GM20431 (cell line): Measurements from ENCODE around the gene FKBP14.

Experiments
- in situ Hi-C: fragments of 300-500 bp; cut with MseI, MboI; formaldehyde crosslinking; loops from one replicate; pipeline ENCODE4 v1.15.0; 2020; ENCODE audit warnings: low sequenced_read_pairs; ENCODE audit not compliant: unreplicated experiment

Gene FKBP14

DNA sequence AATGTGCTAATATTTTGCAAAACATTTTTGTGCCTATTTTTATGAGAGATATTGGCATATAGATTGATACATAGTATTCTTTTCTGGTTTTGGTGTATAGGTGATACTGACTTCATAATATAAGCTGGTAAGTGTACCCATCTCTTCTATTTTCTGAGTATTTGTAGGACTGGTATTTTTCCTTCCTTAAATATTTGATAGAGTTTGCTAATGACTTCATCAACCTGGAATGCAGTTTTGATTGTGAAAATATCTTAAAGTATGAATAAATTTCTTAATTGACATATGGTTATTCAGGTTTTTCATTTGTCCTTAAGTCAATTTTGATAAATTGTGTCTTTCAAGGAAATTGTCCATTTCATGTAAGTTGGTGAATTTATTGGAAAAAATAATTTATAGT is 30.9 kb downstream of the FKBP14 start:
- in situ Hi-C loops: no loop called here

DNA sequence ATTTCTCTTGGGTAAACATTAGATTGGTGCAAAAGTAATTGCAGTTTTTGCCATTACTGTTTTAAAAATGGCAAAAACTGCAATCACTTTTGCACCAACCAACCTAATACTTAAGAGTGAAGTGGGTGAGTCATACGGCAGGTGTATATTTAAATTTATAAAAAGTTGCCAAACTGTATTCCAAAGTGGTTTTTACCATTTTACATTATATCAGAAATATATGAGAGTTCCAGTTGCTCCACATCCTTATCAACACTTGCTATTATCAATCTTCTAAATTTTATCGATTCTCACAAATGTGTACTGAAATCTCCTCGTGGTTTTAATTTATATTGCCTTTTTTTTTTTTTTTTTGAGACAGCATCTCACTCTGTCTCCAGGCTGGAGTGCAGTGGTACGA is 33.4 kb downstream of the FKBP14 start:
- in situ Hi-C loops: no loop called here

DNA sequence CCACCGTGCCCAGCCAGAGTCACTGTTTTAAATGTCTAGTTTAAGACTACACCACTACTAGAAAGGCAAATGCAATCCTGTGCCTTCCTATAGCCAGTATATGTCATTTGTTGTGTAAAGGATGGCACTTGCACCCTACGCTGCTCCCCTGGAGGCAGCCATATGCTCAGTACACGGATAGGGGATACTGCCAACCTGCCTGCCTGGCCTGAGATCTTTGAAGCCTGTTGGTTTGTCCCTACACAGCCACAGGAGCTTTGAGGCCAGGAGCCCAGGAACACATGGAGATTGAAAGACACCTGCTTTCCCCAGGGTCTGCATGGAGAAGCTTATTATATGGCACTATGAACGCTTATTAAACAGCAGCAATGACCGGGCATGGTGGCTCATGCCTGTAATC is 34.6 kb downstream of the FKBP14 start:
- in situ Hi-C loops: no loop called here

DNA sequence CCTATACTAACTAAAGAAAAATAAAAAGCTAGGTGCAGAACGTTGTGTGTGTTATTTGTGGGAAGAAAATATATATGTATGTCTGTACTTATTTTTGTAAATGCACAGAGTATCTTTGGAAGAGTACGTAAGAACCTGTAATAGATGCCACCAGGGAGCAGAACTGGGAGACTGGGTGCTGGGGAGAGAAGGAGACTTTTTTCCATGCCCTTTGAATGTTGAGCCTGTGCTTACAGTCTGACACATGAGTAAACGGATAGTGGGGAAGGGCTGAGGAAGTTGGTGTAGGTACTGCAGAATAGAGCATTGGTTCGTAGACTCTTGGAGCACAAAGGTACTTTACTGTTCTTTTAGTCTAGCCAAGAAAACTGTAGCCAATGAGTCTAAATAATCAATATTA is 35.6 kb downstream of the FKBP14 start:
- in situ Hi-C loops: no loop called here

DNA sequence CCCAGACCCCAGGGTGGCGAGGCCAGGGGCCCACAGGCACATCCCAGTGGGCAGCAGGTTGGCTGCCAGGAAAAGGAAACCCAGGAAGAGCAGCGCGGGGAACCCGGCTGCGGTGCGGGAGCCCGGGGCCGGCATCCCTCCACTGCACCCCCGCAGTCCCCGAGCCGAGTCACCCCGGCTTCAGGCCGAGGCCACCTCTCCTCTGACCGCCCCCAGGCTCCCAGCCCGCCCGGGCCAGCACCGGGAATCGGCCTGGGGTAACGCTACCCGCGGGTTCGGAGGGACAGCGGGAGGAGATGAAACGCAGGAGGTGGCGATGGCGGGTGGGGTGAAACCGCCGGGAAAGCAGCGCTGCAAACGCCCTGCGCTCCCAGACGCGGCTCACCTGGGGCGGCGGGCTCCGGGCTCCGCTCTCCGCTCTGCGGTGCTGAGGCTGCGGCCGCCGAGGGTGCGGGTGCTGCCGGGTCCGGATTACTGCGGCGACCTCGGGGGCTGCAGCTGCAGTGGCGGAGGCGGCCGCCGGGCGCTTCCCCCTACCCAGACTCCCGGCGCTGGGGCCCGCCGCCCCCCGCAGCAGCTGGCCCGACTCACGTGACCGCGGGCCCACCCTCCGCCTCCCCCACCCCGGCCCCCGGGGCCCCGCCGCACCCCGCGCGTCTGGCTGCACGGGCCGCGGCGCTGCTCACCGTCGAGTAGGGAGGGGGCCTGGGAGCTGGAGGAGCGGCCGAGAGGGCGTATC is 37.1 kb downstream of the FKBP14 start, which contains the start of gene SCRN1:
TSS of gene SCRN1 (minus strand) at position 545 of the 739 bp plus-strand sequence. CDS start 20,734 bp downstream, outside the sequence.
- in situ Hi-C loops: no loop called here

DNA sequence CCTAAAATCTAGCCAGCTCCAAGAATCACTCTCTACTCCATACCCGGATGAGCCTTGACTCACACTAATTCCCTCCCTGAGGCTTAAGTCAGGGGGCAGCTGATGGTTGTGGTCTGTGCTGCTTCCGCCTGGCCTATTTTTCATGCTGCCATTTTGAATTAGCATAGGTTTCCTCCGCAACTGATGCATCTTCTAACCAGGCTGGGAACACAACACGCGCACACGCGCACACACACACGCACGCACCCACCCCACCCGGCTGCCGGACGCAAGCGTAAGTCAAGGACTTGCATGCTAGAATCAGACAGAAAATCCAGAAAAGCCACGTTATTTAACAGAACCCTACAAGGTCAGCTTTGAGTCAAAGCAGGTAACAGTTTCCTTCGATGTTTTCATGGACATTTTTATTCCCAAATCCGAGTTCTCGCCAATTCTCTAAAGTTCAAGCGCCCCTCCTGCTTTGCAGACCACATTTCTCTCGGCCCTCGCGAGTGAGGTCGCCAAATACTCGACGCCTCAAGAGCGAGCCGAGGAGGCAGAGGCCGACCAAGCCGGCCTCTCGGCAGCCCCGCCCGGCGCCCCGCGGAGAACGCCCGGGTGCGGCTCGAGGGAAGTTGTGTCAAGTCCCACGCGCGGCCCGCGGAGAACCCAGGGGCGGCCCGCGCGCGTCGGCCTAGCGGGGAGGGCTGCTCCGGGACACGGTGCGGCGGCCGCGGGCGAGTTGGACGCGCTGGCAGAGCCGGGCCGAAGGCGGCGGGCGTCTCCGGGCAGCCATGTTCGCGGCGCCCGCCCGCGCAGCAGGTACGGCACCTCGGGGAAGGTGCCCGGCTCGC is 37.9 kb downstream of the FKBP14 start:
- in situ Hi-C loops: no loop called here

DNA sequence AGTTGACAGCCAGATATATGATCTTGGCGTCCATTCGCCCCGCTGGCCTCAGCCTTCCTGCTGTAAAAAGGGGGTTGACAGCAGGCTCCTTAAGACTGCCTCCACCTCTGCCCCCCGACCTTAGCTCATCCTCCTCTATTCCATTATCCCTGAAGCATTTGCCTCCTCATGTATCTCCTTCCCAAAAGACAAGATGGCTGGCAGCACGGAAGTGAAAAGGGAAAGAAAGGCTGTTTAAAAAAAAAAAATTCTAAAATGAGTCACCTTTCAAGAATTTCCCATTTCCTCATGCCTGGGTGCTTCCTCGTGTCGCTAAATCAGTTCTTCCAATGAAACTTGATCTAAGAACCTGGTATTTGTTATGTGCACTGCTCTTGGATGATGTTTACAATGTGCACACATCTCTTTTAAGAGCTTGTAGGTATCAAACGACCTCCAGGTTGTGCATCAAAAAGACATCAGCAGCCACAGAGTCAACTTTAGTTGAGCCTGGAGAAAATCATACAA is 38.6 kb downstream of the FKBP14 start:
- in situ Hi-C loops: no loop called here

DNA sequence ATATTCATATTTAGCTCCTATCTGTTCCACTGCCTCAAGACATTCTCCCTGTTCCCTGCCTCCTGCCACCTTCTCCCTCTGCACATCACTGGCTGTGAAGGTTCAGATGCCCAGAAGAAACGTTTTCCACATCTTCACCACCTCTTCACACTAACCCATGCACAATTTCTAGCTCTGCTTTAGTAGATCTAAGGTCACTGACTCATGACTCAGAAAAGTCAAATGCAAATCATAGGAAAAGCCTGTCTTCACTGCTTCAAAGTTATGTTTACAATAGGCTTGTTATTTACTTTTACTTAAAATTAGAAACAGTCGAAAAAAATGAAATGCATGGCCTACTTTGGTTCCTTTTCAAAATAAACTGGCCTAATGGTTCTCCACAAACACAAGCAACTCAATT is 39.4 kb downstream of the FKBP14 start:
- in situ Hi-C loops: no loop called here

DNA sequence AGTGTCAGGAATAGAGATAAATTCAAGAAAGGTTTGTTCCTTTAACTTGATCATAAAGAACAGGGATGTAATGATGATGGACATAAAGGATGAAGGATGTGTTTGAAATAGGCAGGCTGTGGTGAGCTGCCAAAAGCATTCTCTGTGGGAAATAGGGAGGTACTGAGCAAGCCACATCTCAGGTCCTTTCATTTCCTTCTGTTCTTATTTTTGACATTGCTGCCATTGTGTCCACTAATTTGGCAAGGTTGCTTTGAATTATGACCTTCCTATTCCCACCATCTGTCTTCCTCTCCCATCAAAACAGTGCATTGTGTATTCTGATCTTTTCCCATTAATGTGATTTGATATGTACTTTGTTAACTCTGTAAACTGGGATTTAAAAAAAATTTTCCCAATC is 46.4 kb downstream of the FKBP14 start:
- in situ Hi-C loops: no loop called here

DNA sequence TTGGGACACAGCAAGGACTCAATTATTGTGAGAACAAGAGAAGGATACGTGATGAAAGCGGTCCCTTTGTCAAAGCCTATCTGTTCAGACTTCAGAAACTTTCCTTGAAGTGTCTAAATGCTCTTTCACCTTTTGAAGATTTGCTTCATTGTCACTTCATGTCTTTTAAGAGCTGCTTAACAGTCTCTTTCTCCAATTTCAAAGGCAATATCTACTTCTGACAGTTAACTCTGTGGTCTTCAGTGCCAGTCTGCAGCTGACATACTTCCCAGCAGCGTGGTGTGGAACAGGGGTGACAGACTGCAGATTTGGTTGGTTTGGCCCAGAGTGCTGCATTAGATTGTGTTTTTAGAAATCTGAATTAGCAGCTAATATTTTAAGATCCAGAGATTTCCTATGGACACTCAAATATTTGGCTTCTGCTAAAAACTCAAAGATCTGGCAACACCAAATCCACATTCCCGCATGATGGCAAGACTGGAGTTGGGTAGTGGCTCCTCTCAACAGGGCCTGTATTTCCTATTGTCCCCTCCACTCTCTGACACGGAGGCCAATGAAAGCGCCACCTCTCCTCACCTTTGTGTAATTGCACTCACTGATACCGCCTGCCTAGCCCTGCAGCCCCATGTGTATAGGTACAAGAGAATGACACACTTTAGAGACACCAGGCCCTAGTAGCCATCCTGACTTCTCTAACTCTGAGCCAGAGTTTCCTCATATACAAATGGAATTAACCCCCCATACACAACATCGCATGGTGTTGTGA is 48.4 kb downstream of the FKBP14 start:
- in situ Hi-C loops: no loop called here

DNA sequence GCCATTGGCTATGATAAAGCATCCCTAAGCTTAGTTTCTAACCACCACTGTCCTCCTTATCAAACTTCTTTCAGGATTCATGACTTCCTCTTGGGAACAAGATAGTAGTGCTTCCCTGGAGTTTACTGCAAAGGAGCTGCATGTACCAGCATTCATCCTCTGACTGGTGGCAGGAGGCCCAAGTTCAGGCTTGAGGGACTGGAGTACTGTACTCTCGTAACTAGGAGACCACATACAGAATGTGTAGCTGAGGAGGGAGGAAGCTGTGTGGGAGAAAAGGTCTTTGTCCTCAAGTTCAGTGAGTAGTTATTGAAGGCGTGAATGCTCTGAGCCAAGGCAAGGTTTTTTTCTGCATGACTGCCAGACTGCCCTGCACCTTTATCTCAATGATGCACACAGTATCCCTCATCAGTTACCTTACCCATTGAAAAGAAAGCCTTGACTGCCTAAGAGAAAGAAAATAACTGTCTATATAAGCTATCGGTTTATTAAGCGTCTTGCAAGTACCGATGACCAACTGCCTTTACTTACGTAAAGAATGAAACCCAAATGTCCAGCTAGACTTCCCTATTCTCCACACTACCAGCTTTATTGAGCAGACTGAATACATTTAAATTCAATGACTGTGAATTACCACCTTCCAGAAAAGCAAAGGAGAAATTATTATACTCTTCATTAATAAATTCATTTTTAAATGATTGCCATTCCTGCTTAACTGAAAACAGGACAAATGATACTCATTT is 49.7 kb downstream of the FKBP14 start:
- in situ Hi-C loops: no loop called here

DNA sequence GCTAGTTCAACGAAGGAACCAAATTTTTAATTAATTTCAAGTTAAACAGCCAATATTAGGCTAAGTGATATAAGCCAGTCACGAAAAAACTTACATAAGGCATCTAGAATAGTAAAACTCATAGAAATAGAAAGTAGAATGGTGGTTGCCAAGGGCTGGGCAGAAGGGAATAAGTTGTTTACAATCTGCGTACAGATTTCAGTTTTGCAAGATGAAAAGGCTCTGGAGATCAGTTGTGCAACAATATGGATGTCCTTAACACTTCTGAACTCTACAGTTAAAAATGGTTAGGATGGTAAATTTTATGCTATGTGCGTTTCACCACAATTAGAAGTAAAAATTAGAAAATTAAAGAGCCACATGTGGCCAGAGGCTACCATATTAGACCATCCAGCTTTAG is 50.2 kb downstream of the FKBP14 start:
- in situ Hi-C loops: no loop called here

DNA sequence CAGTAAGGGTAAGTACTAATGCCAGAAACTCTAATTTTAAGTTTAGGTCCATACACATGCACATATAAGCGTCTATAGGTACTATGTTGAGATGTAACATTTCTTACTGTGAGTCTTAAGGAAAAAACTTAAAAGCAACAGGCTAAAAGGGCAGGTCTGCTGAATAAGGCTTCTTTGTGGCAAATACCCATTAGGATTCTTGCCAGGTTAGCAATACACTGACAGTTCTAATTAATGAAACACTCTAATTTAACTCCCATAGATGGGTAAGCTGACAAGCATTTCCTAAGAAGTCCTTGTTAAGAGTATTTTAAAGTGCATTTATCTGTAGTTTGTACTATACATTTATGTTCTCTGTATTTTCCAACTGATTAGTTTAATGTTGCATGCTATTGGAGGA is 50.9 kb downstream of the FKBP14 start:
- in situ Hi-C loops: no loop called here

DNA sequence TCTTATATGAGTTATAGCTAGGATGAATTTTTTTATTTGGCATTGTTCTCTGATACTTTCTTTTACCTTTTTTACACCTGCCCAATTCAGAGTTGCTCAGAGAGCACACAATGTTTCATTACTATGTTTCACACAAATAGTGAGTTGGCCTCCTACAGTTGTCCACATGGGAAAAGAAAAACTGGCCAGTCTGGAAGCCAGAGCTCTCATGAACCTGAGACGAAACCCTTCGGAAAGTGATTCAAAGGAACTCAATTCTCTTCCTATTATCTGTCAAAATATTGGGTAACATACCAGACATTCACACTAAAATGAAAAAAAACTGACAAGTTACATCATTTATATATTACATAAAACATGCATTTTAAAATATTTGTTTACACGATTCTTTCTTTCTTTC is 52.2 kb downstream of the FKBP14 start:
- in situ Hi-C loops: no loop called here

DNA sequence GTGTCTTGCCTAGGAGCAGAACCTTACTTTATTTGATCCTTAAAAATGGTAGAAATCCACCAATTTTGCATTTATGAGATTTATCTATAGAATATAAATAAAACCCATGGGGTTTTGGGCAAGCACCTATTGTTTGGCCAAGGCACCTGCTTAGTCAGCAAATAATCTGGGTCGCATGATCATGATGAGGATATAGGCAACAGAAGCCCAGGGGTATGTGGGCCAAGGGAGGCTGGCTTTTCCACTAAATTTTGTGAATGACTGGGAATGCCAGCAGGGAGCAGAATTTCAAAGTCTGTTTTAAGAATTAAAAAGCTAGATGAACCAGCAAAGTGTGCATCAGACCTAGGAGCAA is 54.2 kb downstream of the FKBP14 start:
- in situ Hi-C loops: no loop called here

DNA sequence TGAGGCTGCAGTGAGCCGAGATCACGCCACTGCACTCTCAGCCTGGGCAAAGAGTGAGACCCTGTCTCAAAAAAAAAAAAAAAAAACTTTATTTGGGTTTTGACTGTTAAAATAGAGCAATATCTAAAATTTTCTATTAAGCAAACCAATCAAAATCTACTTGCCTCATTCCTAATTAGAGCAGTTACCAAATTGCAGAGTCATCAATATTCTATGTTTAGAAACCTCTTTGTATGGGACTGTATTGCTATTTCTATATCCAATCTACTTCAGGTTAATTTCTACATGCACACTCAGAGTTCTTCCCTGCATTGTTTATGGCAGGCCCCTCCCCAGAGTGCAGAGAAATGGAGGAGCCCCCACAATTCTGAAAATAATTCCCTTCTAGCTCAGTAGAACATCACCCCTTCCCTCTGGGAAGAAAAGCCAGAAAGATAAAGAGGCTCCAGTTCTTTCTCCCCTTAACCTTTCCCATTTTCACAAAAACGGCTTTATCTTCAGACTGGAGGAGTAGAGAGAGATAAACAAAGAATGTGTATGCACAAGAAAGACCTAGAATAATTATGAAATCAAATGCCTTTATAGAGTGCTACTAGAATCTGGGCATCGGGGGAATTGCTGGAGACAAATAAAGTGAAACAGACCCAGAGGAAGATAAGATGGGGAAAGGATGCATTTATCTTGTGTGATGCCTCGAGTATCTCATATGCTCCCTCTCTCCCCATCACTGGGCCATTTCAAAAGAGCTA is 54.8 kb downstream of the FKBP14 start:
- in situ Hi-C loops: no loop called here

DNA sequence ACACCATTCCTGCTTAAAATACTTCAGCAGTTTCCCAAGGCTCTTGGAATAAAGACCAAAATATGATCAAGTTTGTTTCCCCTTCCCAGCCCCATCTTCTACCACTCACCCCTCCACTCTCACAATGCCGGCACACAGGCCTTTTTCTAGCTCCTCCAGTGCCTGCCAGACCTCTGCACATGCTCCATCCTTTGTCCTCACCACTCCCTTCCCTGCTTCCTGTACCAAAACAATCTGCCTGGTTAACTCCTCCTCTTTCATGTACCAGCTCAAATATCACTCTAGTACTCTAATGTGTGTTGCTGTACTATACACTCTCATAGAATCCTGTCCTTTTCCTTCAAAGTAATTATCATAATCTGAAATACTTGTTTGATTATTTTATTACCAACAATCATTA is 56.3 kb downstream of the FKBP14 start:
- in situ Hi-C loops: no loop called here

DNA sequence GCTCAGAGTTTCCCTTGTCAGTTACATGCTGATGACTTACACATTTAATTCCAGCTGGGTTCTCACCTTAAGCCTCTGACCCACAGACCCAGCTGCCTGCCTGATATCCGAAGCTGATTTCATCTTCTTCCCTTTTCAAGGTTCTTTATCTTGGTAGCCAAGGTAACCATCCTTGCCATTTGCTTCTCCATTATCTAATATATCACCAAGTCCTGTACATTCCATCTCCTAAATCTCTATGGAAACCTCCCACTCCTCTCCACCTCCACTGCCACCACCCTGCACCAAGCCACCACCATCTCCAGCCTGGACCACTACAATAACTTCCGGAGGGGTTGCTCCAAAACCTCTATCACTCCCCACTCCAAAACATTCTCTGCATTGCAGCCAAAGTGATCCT is 56.8 kb downstream of the FKBP14 start:
- in situ Hi-C loops: no loop called here

DNA sequence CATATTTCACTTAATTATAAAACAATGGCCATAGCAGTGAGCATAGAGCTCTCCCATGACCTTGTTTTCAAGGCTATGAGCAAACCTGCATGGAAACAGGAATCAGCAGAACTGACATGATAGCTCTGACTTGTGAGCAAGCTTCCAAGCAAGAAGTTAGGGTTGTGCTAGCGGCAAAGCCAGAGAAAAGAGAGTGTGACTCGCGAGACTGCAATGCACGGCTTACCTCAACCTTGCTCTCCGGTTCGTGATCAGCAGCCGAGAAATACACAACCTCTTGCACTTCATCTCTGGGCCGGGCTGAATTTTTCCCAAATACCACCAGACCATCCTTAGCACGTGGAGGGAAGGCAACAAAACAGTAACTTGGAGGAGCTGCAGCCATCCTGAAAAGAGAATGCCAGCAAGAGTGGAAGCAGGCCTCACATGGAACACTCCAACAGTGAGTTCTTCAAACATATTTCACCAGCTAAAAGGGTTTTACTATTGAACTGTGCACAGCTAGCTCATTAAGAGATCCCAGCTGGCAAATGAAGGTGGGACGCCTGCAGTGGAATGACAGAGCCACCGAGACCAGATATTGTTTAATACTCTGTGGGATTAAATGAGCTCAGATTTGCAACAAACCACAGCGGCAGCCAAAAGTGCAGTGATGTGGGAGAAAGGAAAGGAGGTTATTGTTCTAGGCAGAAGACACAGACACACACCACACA is 57.7 kb downstream of the FKBP14 start:
- in situ Hi-C loops: no loop called here
